Tibial nerve (tissue), 3 donors: ENCODE results near the gene KRT32.

Experiments used
- CTCF ChIP-seq, 5 experiments: fragments of 200-600 bp in 3 of 5; fragments of 450-650 bp in 2 of 5; sonication (generic) in 3 of 5; IDR thresholded peaks; one replicate each; pipeline ENCODE4 v1.5.1; 2016 to 2019; ENCODE audit warnings: antibody characterized with exemption in 5 of 5, mild to moderate bottlenecking in 3 of 5, moderate library complexity in 2 of 5
- POLR2A ChIP-seq, 2 donors: fragments of 450-650 bp; IDR thresholded peaks; one replicate each; pipeline ENCODE4 v1.6.1; 2017; ENCODE audit warnings: antibody characterized with exemption in 2 of 2, mild to moderate bottlenecking in 2 of 2, moderate library complexity in 2 of 2

- no peak for TF ChIP-seq POLR2A (IDR thresholded peaks at IDR 0.05)
- TF ChIP-seq CTCF (IDR thresholded peaks at IDR 0.05) = no peak
These were observed 47.1 kb downstream of the KRT32 start for GRCh38 chr17:41420134-41420533.
